GM12878 (cell line): Measurements from ENCODE around the gene PSMD3.

Experiments used
- BACH1 ChIP-seq: fragments of 450-650 bp; IDR thresholded peaks from 2 replicates; pipeline ENCODE4 v1.6.1; 2017; ENCODE audit warnings: mild to moderate bottlenecking, borderline replicate concordance
- CBX3 ChIP-seq: fragments of 200-600 bp; sonication (generic); IDR thresholded peaks from 2 replicates; pipeline ENCODE4 v1.6.1; 2016; ENCODE audit warnings: low read depth, borderline replicate concordance
- GABPA ChIP-seq: IDR thresholded peaks from 2 replicates; pipeline ENCODE4 v1.6.1; 2014; ENCODE audit warnings: antibody characterized with exemption, low read depth, mild to moderate bottlenecking, inconsistent platforms
- POLR2A ChIP-seq: IDR thresholded peaks from 2 replicates; pipeline ENCODE4 v1.6.1; 2011; ENCODE audit warnings: low read depth, mild to moderate bottlenecking, low read length
- POLR2AphosphoS5 ChIP-seq: IDR thresholded peaks from 2 replicates; pipeline ENCODE4 v1.6.1; 2011; ENCODE audit warnings: mild to moderate bottlenecking, low read length, inconsistent platforms
- RAD51 ChIP-seq: fragments of 450-650 bp; IDR thresholded peaks from 2 replicates; pipeline ENCODE4 v1.6.1; 2016; ENCODE audit warnings: moderate library complexity, mild to moderate bottlenecking, inconsistent platforms
- RBBP5 ChIP-seq: fragments of 200-600 bp; sonication (generic); conservative IDR thresholded peaks from 2 replicates; pipeline ENCODE4 v1.6.1; 2016
- SIN3A ChIP-seq: IDR thresholded peaks from 2 replicates; pipeline ENCODE4 v1.6.1; 2012; ENCODE audit warnings: low read depth, low read length, improper control_type of control experiment
- ZNF274 ChIP-seq: IDR thresholded peaks from one replicate; pipeline ENCODE4 v1.8.0; 2011; ENCODE audit not compliant: insufficient read length, insufficient read depth
- TF ChIP-seq, protein P1 (sequence below): IDR thresholded peaks from 2 replicates; pipeline ENCODE4 v1.6.1; 2011; ENCODE audit warnings: low read depth, mild to moderate bottlenecking, low read length, moderate library complexity, borderline replicate concordance; ENCODE audit errors: extremely low read depth
- TF ChIP-seq, protein P2 (sequence below): IDR thresholded peaks from 2 replicates; pipeline ENCODE4 v1.6.1; 2011; ENCODE audit warnings: low read depth, low read length, improper control_type of control experiment, borderline replicate concordance
- TF ChIP-seq, protein P3 (sequence below): IDR thresholded peaks from 2 replicates; pipeline ENCODE4 v1.6.1; 2012; ENCODE audit warnings: mild to moderate bottlenecking, low read depth, low read length
- TF ChIP-seq, protein P4 (sequence below), 3 experiments: IDR thresholded peaks in 2 of 3; conservative IDR thresholded peaks in 1 of 3; 2 replicates each; pipeline ENCODE4 v1.5.1; 2011; ENCODE audit warnings: low read depth in 3 of 3, low read length in 3 of 3, mild to moderate bottlenecking in 3 of 3, control low read depth in 2 of 3, moderate library complexity in 2 of 3, inconsistent platforms in 1 of 3, mixed read lengths in 1 of 3; ENCODE audit not compliant: control insufficient read depth in 2 of 3, insufficient read depth in 1 of 3; ENCODE audit errors: extremely low read depth in 1 of 3

DNA sequence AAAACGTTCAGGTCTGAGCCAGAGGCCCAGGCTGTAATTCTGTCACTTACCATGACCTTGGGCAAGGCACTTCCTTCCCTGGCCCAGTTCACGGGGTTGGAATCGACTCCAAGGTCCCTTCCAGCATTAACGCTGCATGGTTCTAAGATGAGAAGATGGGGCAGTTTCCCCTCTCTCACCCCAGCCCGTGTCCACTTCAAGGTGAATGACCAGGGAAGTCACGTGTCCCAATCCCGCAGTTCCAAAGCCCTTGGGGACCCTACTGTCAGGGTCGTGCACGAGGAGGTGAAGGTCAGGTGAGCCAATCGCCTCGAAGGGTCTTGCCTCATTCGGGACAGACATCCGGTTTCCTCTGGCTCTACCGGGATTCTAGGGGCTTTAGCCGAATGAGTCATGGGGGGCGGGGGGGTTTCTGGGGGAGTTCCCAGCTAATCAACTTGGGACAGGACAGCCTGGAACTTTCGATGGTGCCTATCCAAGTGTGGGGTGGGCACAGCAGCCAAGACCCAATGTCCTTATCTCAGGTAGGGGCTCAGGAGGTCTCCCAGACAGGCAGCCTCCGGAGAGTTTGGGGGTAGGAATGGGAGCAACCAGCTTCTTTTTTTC, 33.9 kb downstream of the PSMD3 start:
- TF ChIP-seq ZNF274 (no peak), POLR2AphosphoS5 (no peak), SIN3A (no peak), BACH1 (no peak), CBX3 (no peak), GABPA (no peak), RAD51 (no peak), RBBP5 (no peak), POLR2A (no peak)
- TF ChIP-seq, protein P1, sequence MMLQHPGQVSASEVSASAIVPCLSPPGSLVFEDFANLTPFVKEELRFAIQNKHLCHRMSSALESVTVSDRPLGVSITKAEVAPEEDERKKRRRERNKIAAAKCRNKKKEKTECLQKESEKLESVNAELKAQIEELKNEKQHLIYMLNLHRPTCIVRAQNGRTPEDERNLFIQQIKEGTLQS: no peak
- TF ChIP-seq, protein P2, sequence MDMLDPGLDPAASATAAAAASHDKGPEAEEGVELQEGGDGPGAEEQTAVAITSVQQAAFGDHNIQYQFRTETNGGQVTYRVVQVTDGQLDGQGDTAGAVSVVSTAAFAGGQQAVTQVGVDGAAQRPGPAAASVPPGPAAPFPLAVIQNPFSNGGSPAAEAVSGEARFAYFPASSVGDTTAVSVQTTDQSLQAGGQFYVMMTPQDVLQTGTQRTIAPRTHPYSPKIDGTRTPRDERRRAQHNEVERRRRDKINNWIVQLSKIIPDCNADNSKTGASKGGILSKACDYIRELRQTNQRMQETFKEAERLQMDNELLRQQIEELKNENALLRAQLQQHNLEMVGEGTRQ: no peak
- TF ChIP-seq, protein P3, sequence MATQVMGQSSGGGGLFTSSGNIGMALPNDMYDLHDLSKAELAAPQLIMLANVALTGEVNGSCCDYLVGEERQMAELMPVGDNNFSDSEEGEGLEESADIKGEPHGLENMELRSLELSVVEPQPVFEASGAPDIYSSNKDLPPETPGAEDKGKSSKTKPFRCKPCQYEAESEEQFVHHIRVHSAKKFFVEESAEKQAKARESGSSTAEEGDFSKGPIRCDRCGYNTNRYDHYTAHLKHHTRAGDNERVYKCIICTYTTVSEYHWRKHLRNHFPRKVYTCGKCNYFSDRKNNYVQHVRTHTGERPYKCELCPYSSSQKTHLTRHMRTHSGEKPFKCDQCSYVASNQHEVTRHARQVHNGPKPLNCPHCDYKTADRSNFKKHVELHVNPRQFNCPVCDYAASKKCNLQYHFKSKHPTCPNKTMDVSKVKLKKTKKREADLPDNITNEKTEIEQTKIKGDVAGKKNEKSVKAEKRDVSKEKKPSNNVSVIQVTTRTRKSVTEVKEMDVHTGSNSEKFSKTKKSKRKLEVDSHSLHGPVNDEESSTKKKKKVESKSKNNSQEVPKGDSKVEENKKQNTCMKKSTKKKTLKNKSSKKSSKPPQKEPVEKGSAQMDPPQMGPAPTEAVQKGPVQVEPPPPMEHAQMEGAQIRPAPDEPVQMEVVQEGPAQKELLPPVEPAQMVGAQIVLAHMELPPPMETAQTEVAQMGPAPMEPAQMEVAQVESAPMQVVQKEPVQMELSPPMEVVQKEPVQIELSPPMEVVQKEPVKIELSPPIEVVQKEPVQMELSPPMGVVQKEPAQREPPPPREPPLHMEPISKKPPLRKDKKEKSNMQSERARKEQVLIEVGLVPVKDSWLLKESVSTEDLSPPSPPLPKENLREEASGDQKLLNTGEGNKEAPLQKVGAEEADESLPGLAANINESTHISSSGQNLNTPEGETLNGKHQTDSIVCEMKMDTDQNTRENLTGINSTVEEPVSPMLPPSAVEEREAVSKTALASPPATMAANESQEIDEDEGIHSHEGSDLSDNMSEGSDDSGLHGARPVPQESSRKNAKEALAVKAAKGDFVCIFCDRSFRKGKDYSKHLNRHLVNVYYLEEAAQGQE: no peak
- TF ChIP-seq, protein P4, sequence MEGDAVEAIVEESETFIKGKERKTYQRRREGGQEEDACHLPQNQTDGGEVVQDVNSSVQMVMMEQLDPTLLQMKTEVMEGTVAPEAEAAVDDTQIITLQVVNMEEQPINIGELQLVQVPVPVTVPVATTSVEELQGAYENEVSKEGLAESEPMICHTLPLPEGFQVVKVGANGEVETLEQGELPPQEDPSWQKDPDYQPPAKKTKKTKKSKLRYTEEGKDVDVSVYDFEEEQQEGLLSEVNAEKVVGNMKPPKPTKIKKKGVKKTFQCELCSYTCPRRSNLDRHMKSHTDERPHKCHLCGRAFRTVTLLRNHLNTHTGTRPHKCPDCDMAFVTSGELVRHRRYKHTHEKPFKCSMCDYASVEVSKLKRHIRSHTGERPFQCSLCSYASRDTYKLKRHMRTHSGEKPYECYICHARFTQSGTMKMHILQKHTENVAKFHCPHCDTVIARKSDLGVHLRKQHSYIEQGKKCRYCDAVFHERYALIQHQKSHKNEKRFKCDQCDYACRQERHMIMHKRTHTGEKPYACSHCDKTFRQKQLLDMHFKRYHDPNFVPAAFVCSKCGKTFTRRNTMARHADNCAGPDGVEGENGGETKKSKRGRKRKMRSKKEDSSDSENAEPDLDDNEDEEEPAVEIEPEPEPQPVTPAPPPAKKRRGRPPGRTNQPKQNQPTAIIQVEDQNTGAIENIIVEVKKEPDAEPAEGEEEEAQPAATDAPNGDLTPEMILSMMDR (IDR thresholded peaks at IDR 0.05 in 2 of 3, conservative IDR thresholded peaks at IDR 0.05 in 1 of 3; ENCODE audit: control insufficient read depth in 2 of 3, extremely low read depth in 1 of 3, insufficient read depth in 1 of 3, low read depth in 3 of 3, low read length in 3 of 3): no peak
